SK-N-MC (cell line): Measurements from ENCODE around the gene KRT14.

ENCODE experiments used
- FOXP2 ChIP-seq: optimal IDR thresholded peaks from 2 replicates; pipeline ENCODE3; 2011; ENCODE audit warnings: mild to moderate bottlenecking, moderate library complexity; ENCODE audit not compliant: insufficient read depth; ENCODE audit errors: extremely low read length, control extremely low read depth
- POLR2AphosphoS5 ChIP-seq: IDR thresholded peaks from 2 replicates; pipeline ENCODE4 v1.6.1; 2012; ENCODE audit warnings: mild to moderate bottlenecking, low read depth, low read length, borderline replicate concordance

DNA sequence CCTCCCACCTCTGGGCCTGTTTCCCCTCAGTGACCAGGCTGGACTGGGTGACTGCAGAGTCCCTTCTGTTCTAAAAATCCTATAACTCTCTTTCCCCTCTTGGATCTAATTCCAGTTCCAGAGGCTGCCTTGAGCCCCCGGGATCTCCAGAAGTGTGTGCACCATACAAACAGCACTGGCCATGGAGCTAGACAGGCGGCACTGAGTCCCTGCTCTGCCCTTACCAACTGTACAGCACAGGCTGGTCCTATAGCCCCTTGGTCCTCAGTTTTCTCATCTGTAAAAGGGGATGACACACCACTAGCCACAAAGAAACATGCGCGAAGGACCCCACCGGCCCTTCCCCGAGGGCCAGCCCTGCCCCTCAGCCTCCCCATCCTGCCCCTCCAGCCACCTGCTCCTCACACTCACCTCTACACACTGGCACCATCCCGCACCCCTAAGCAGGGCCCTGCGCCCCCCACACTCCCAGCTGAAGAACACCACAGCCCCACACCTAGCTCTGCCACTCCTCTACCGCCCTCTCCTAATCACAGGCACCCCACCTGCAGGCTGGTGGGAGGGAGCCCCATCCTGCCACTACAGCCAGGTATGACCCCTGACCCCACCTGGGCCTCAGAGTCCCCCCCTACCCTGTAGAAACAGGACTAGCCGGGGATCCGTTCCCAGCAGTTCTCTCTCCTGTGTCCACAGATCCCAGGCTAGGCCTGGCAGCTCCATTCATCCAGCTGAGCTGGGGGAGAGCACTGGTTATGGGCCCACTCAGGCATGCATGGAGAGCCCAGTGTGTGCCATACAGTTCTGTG lies 26.8 kb upstream of the KRT14 start:
- TF ChIP-seq FOXP2 (no peak), POLR2AphosphoS5 (no peak)
